ENCODE results near the gene B3GALT2.

GRCh38 chr1:193185211-193185610, 1.2 kb downstream of the B3GALT2 start:
- TF ChIP-seq POLR2A (IDR thresholded peaks at IDR 0.05), result no peak
- TF ChIP-seq, protein P1, sequence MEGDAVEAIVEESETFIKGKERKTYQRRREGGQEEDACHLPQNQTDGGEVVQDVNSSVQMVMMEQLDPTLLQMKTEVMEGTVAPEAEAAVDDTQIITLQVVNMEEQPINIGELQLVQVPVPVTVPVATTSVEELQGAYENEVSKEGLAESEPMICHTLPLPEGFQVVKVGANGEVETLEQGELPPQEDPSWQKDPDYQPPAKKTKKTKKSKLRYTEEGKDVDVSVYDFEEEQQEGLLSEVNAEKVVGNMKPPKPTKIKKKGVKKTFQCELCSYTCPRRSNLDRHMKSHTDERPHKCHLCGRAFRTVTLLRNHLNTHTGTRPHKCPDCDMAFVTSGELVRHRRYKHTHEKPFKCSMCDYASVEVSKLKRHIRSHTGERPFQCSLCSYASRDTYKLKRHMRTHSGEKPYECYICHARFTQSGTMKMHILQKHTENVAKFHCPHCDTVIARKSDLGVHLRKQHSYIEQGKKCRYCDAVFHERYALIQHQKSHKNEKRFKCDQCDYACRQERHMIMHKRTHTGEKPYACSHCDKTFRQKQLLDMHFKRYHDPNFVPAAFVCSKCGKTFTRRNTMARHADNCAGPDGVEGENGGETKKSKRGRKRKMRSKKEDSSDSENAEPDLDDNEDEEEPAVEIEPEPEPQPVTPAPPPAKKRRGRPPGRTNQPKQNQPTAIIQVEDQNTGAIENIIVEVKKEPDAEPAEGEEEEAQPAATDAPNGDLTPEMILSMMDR (IDR thresholded peaks at IDR 0.05), result no peak
